K562 (cell line): ENCODE data around the gene SORCS2. TPM values are rescaled to one million over a fixed set of nuclear protein-coding genes. Genes with fewer than 3 reads are reported as not detected.

Source experiments
- E2F6 ChIP-seq, 2 experiments: IDR thresholded peaks; 2 replicates each; pipeline ENCODE4 v1.6.1; 2011; ENCODE audit warnings: borderline replicate concordance in 1 of 2, control low read depth in 1 of 2, low read depth in 1 of 2, low read length in 1 of 2, mild to moderate bottlenecking in 1 of 2, mixed read lengths in 1 of 2, moderate library complexity in 1 of 2; ENCODE audit not compliant: insufficient read depth in 1 of 2, insufficient read length in 1 of 2, poor library complexity in 1 of 2, severe bottlenecking in 1 of 2; ENCODE audit errors: extremely low read depth in 1 of 2
- HNRNPH1 ChIP-seq: fragments of 200-400 bp; formaldehyde crosslinking; optimal IDR thresholded peaks from 2 replicates; pipeline ENCODE3; 2017; ENCODE audit warnings: low read depth, mild to moderate bottlenecking, low read length, moderate library complexity
- ZBTB17 ChIP-seq: fragments of 450-650 bp; formaldehyde crosslinking; IDR thresholded peaks from 2 replicates; pipeline ENCODE4 v1.4.0; 2020; ENCODE audit warnings: mild to moderate bottlenecking
- polyA plus RNA-seq, 8 experiments: library from polyadenylated mRNA; depleted of rRNA in 4 of 8; stranded (reverse) in 5 of 8; unstranded in 3 of 8; fragments of >200 nt; fragmentation: Nextera tagmentation in 2 of 8; fragmentation: Illumina TruSeq in 1 of 8; extraction: Ambion mirVana in 2 of 8; extraction: Trizol in 1 of 8; gene quantifications; 2 replicates each; pipeline versions ENCODE4 v1.2.1 to v1.2.3, GENCODE V29; 2011 to 2014; ENCODE audit warnings: inconsistent platforms in 1 of 8, missing spikeins in 1 of 8
- total RNA-seq, 7 experiments: library from RNA; depleted of rRNA in 6 of 7; stranded (reverse); fragments of >200 nt in 6 of 7; fragmentation: Illumina TruSeq in 2 of 7; extraction: Trizol in 2 of 7; gene quantifications; 2 replicates each; pipeline versions ENCODE4 v1.2.1 to v1.2.3, GENCODE V29; 2011 to 2021; ENCODE audit warnings: low replicate concordance in 1 of 7
- TF ChIP-seq, protein P1 (sequence below), 2 experiments: fragments of 450-650 bp; formaldehyde crosslinking in 1 of 2; IDR thresholded peaks; 2 replicates each; pipeline versions ENCODE4 v1.4.0 to v1.6.1; 2014 to 2020; ENCODE audit warnings: mild to moderate bottlenecking in 2 of 2, borderline replicate concordance in 1 of 2, low read depth in 1 of 2

SORCS2 gene
- total and polyA plus RNA-seq, 9 of the 15 experiments (the other 6 are each of a cell fraction or from before 2014, with no cell fraction given): not detected

DNA sequence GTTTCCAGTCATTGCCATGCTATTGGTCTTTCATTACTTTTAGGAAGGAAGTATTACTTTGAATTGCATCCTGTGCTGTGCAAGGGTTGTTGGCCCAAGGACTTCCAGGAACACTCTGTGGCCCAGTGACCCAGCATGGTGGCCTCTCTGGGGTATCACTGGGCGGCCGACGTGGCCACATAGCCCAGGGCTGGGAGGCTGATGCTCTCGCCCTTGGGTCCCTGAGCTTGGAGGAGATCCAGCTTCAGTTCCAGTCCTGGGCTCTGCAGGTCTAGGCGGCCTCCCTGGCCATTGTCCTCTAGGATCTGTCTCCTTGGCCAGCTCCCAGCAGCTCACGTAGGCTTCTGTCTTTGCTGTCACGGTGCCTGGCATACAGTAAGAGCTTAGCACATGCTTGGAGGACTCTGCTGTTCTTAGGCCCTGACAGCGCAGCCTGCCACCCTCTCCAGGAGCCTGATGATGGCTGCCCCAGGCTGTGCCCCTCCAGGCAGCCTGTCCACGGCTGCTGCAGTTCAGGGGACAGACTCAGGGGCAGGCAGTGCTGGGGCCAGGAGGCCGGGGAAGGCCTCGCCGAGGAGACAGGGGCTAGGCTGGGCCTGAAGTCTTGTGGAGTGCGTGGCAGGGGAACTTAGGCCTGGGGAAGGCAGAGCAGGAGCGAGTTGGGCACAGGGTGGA, 42.2 kb downstream of the SORCS2 start (continued):
- TF ChIP-seq E2F6 (IDR thresholded peaks at IDR 0.05; ENCODE audit: borderline replicate concordance in 1 of 2, extremely low read depth in 1 of 2, insufficient read depth in 1 of 2, insufficient read length in 1 of 2, low read depth in 1 of 2, low read length in 1 of 2, poor library complexity in 1 of 2, severe bottlenecking in 1 of 2) (no peak), ZBTB17 (no peak), HNRNPH1 (no peak)
- TF ChIP-seq, protein P1, sequence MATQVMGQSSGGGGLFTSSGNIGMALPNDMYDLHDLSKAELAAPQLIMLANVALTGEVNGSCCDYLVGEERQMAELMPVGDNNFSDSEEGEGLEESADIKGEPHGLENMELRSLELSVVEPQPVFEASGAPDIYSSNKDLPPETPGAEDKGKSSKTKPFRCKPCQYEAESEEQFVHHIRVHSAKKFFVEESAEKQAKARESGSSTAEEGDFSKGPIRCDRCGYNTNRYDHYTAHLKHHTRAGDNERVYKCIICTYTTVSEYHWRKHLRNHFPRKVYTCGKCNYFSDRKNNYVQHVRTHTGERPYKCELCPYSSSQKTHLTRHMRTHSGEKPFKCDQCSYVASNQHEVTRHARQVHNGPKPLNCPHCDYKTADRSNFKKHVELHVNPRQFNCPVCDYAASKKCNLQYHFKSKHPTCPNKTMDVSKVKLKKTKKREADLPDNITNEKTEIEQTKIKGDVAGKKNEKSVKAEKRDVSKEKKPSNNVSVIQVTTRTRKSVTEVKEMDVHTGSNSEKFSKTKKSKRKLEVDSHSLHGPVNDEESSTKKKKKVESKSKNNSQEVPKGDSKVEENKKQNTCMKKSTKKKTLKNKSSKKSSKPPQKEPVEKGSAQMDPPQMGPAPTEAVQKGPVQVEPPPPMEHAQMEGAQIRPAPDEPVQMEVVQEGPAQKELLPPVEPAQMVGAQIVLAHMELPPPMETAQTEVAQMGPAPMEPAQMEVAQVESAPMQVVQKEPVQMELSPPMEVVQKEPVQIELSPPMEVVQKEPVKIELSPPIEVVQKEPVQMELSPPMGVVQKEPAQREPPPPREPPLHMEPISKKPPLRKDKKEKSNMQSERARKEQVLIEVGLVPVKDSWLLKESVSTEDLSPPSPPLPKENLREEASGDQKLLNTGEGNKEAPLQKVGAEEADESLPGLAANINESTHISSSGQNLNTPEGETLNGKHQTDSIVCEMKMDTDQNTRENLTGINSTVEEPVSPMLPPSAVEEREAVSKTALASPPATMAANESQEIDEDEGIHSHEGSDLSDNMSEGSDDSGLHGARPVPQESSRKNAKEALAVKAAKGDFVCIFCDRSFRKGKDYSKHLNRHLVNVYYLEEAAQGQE (IDR thresholded peaks at IDR 0.05; ENCODE audit: borderline replicate concordance): no peak
- TF ChIP-seq, protein P1 (CRISPR knock-in tag; IDR thresholded peaks at IDR 0.05; ENCODE audit: low read depth): no peak
